Endothelial cell of umbilical vein (primary cell): ENCODE measurements around the gene ERRFI1. TPM values are rescaled to one million over a fixed set of nuclear protein-coding genes. Genes with fewer than 3 reads are reported as not detected.
A peak's percentile ranks its signal among the peaks of the same experiment; 100 is the strongest.

Experiments used
- BruUV-seq: library from RNA; stranded (reverse); fragments of 400-500 nt; replicated peaks from 2 replicates; lab custom pipeline; 2021; lab: Mats Ljungman, UMichigan
- CTCF ChIA-PET: fragments of 300-600, 350-600 bp; sonication (Branson Sonifier 250); formaldehyde crosslinking; loops from one replicate; lab custom pipeline; 2021; ENCODE audit warnings: antibody characterized with exemption, inconsistent platforms; lab: Charles Lee
- POLR2A ChIA-PET: fragments of 300-600, 350-600 bp; sonication (Branson Sonifier 250); formaldehyde crosslinking; loops from one replicate; lab custom pipeline; 2021; ENCODE audit warnings: antibody characterized with exemption, inconsistent platforms; lab: Charles Lee
- DNase-seq: peaks from one replicate; pipeline ENCODE4 v3.0.0-alpha.2; 2011; ENCODE audit warnings: low read depth, low spot score
- FAIRE-seq: peaks from 2 replicates; lab custom pipeline; 2011; peaks lifted over from hg19 to GRCh38; lab: Jason Lieb, UNC
- H2AFZ ChIP-seq: 2 replicates; pipeline ENCODE4 v1.6.0; 2012; ENCODE audit warnings: low read depth, low read length, control low read depth, inconsistent platforms
- H3K27ac ChIP-seq: 2 replicates; pipeline ENCODE4 v1.5.1; 2011; ENCODE audit warnings: low read depth, mild to moderate bottlenecking, control low read depth, low read length, moderate library complexity; ENCODE audit not compliant: insufficient read depth
- H3K27me3 ChIP-seq, 2 experiments: 2 replicates each; pipeline versions ENCODE4 v1.6.0 to v1.6.1; 2011; ENCODE audit warnings: low read length in 2 of 2, mixed read lengths in 1 of 2; ENCODE audit not compliant: control insufficient read depth in 2 of 2, insufficient read depth in 2 of 2
- H3K36me3 ChIP-seq, 2 experiments: 2 replicates in 1 of 2; 3 replicates in 1 of 2; pipeline ENCODE4 v1.5.1; 2011; ENCODE audit warnings: low read length in 2 of 2, mild to moderate bottlenecking in 1 of 2, moderate library complexity in 1 of 2; ENCODE audit not compliant: control insufficient read depth in 2 of 2, insufficient read depth in 2 of 2; ENCODE audit errors: extremely low read depth in 1 of 2
- H3K4me1 ChIP-seq: 3 replicates; pipeline ENCODE4 v1.5.1; 2011; ENCODE audit warnings: mild to moderate bottlenecking, low read length; ENCODE audit not compliant: control insufficient read depth, insufficient read depth; ENCODE audit errors: extremely low read depth
- H3K4me2 ChIP-seq: 2 replicates; pipeline ENCODE4 v1.6.1; 2011; ENCODE audit warnings: low read length, control low read depth, mixed read lengths; ENCODE audit not compliant: insufficient read depth
- H3K4me3 ChIP-seq, 3 experiments: fragments of 200-600 bp in 1 of 3; sonication (generic), shearing (Covaris generic) in 1 of 3; replicated peaks in 1 of 3; 2 replicates each; pipeline ENCODE4 v1.5.1; 2011 to 2016; ENCODE audit warnings: control low read depth in 3 of 3, low read length in 3 of 3, mild to moderate bottlenecking in 2 of 3, inconsistent platforms in 1 of 3, low read depth in 1 of 3, moderate library complexity in 1 of 3; ENCODE audit not compliant: insufficient read depth in 1 of 3
- H3K79me2 ChIP-seq: 2 replicates; pipeline ENCODE4 v1.6.0; 2012; ENCODE audit warnings: low read length, inconsistent platforms; ENCODE audit not compliant: control insufficient read depth, insufficient read depth
- H3K9ac ChIP-seq: replicated peaks from 2 replicates; pipeline ENCODE3; 2011; ENCODE audit warnings: low read length, control low read depth; ENCODE audit not compliant: insufficient read depth; ENCODE audit errors: extremely low read depth
- H3K9me1 ChIP-seq: replicated peaks from 3 replicates; pipeline ENCODE4 v1.6.0; 2011; ENCODE audit warnings: mild to moderate bottlenecking, low read length; ENCODE audit not compliant: control insufficient read depth, insufficient read depth; ENCODE audit errors: extremely low read depth
- H3K9me3 ChIP-seq: replicated peaks from 2 replicates; pipeline ENCODE4 v1.5.1; 2012; ENCODE audit warnings: low read length, inconsistent platforms; ENCODE audit not compliant: control insufficient read depth, insufficient read depth
- H4K20me1 ChIP-seq: replicated peaks from 2 replicates; pipeline ENCODE3; 2011; ENCODE audit warnings: mild to moderate bottlenecking, low read length; ENCODE audit not compliant: control insufficient read depth, insufficient read depth; ENCODE audit errors: extremely low read depth
- EZH2 ChIP-seq: IDR thresholded peaks from 2 replicates; pipeline ENCODE4 v1.6.1; 2012; ENCODE audit warnings: borderline replicate concordance, low read depth, mild to moderate bottlenecking, moderate library complexity, low read length, inconsistent platforms; ENCODE audit not compliant: severe bottlenecking
- FOS ChIP-seq: IDR thresholded peaks from 2 replicates; pipeline ENCODE4 v1.6.1; 2011; ENCODE audit warnings: mild to moderate bottlenecking, low read length, moderate library complexity, borderline replicate concordance; ENCODE audit not compliant: insufficient read depth
- GATA2 ChIP-seq: IDR thresholded peaks from 2 replicates; pipeline ENCODE4 v1.7.0; 2011; ENCODE audit warnings: low read depth, mild to moderate bottlenecking, moderate library complexity, mixed read lengths, low read length; ENCODE audit not compliant: insufficient read length, insufficient read depth
- JUN ChIP-seq: IDR thresholded peaks from 2 replicates; pipeline ENCODE4 v1.6.1; 2011; ENCODE audit warnings: borderline replicate concordance, low read depth; ENCODE audit not compliant: insufficient read length, insufficient read depth
- MYC ChIP-seq: IDR thresholded peaks from one replicate; pipeline ENCODE4 v1.6.1; 2011; ENCODE audit warnings: mild to moderate bottlenecking, low read depth, low read length
- POLR2A ChIP-seq: IDR thresholded peaks from 2 replicates; pipeline ENCODE4 v1.6.1; 2012; ENCODE audit warnings: low read depth, mild to moderate bottlenecking, control low read depth, low read length
- POLR2AphosphoS5 ChIP-seq: IDR thresholded peaks from 2 replicates; pipeline ENCODE4 v1.6.1; 2012; ENCODE audit warnings: low read depth, mild to moderate bottlenecking, control low read depth, low read length, moderate library complexity; ENCODE audit not compliant: insufficient read depth
- dilution Hi-C: fragments of 300-500 bp; cut with MboI; formaldehyde crosslinking; loops from one replicate; pipeline ENCODE4 v1.15.0; 2019; ENCODE audit warnings: low sequenced_read_pairs; ENCODE audit not compliant: extremely low pct_ligation_motif_present
- intact Hi-C: fragments of 100-400 bp; cut with micrococcal nuclease; formaldehyde crosslinking; loops from one replicate; pipeline ENCODE4 v1.10.0; 2022
- polyA plus RNA-seq, 4 experiments: library from polyadenylated mRNA; depleted of rRNA in 3 of 4; stranded (reverse) in 3 of 4; unstranded in 1 of 4; fragments of >200 nt; gene quantifications; 2 replicates each; pipeline versions ENCODE4 v1.2.1 to v1.2.3, GENCODE V29; 2011 to 2012; ENCODE audit warnings: missing spikeins in 1 of 4
- total RNA-seq: library from RNA; stranded (reverse); gene quantifications from 2 replicates; pipeline ENCODE4 v1.2.3, GENCODE V29; 2021
- TF ChIP-seq, protein P1 (sequence below): IDR thresholded peaks from 2 replicates; pipeline ENCODE4 v1.6.1; 2011; ENCODE audit not compliant: insufficient read depth, insufficient read length
- TF ChIP-seq, protein P2 (sequence below), 2 donors: IDR thresholded peaks; 1 replicate in 1 of 2; 2 replicates in 1 of 2; pipeline ENCODE4 v1.5.1; 2011; ENCODE audit warnings: low read length in 2 of 2, mild to moderate bottlenecking in 2 of 2, moderate library complexity in 2 of 2, control low read depth in 1 of 2, inconsistent platforms in 1 of 2, low read depth in 1 of 2; ENCODE audit not compliant: insufficient read depth in 1 of 2; ENCODE audit errors: extremely low read depth in 1 of 2

The ERRFI1 gene
- total and polyA plus RNA-seq, 2 donors (not counting 3 experiments of a cell fraction or from before 2014, with no cell fraction given), result 28.1 to 32.0 TPM

DNA sequence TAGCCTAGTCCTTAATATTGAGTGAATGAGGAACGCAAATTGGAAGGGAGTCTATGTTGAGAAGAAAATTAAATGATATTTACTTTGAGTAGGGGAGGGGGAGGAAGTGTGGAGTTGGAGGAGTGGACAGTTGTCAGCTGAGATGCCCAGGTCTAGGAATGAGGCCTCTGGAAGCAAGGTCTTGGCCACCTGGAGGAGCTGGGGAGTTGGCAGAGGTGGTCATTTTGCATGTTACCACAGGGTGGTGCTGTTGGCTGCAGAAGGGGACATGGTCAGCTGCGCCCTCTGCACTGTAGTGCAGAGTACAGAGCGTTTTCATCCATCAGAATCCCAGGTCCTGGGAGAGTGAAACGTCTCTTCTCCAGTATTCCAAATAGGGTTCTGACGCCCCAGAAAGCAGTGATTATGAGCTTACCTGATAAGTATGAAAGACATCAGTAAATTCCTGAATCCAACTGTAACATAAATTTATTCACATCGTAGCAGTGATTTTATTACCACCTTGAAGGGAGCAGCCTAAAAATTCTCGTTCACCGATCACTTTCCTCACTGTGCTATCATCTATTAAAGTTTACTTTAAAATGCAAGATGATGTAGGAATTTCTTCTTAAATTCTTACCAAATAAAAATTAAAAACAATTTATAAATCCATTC lies 50.8 kb downstream of the ERRFI1 start:
- no peak overlapping the region for H2AFZ ChIP-seq
- BruUV-seq, result no TSS peak
- H3K4me1 ChIP-seq, result no peaks in the 10 kb centered on the region
- peaks cover 23% of the 10 kb centered on the region in 2 experiments for H3K36me3 ChIP-seq
- H3K27ac ChIP-seq, result no peak overlapping the region
- H3K9me3 ChIP-seq, result no peaks in the 10 kb centered on the region
- DNase-seq (peak; percentile 81), FAIRE-seq (peak; percentile 93)
- H4K20me1 ChIP-seq, result no peaks in the 10 kb centered on the region
- intact Hi-C loops, result loop anchor here (1.0 to 2.0 kb wide), 3 partner anchors 39 to 374 kb away; no protein-coding TSS in a partner anchor
- H3K4me3 ChIP-seq, result no peak overlapping the region
- CTCF ChIA-PET, result interaction anchor here (0.6 to 6.9 kb wide), 29 partner anchors 9 to 883 kb away, joined by 3 to 131 read pairs (median 4); no protein-coding TSS in a partner anchor
- peaks cover 5% of the 10 kb centered on the region for H3K79me2 ChIP-seq
- POLR2A ChIA-PET, result interaction anchor here (0.7 to 1.1 kb wide), 2 partner anchors 102 to 371 kb away, joined by 4 to 5 read pairs; no protein-coding TSS in a partner anchor
- TF ChIP-seq MYC (no peak), POLR2AphosphoS5 (no peak), POLR2A (no peak), GATA2 (no peak), FOS (no peak), EZH2 (no peak), JUN (no peak)
- TF ChIP-seq, protein P1, sequence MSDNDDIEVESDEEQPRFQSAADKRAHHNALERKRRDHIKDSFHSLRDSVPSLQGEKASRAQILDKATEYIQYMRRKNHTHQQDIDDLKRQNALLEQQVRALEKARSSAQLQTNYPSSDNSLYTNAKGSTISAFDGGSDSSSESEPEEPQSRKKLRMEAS, result peak; percentile 7
- TF ChIP-seq, protein P2, sequence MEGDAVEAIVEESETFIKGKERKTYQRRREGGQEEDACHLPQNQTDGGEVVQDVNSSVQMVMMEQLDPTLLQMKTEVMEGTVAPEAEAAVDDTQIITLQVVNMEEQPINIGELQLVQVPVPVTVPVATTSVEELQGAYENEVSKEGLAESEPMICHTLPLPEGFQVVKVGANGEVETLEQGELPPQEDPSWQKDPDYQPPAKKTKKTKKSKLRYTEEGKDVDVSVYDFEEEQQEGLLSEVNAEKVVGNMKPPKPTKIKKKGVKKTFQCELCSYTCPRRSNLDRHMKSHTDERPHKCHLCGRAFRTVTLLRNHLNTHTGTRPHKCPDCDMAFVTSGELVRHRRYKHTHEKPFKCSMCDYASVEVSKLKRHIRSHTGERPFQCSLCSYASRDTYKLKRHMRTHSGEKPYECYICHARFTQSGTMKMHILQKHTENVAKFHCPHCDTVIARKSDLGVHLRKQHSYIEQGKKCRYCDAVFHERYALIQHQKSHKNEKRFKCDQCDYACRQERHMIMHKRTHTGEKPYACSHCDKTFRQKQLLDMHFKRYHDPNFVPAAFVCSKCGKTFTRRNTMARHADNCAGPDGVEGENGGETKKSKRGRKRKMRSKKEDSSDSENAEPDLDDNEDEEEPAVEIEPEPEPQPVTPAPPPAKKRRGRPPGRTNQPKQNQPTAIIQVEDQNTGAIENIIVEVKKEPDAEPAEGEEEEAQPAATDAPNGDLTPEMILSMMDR (IDR thresholded peaks at IDR 0.05; ENCODE audit: extremely low read depth in 1 of 2, insufficient read depth in 1 of 2, low read depth in 1 of 2, low read length in 2 of 2), result peak; percentile 85 to 94
- dilution Hi-C loops, result no loop called here
- no peaks in the 10 kb centered on the region for H3K9me1 ChIP-seq
- no peak overlapping the region for H3K4me2 ChIP-seq
- H3K9ac ChIP-seq, result no peak overlapping the region
- no peaks in the 10 kb centered on the region for H3K27me3 ChIP-seq
